ENCODE measurements around the gene KIF5C.

Gene KIF5C

DNA sequence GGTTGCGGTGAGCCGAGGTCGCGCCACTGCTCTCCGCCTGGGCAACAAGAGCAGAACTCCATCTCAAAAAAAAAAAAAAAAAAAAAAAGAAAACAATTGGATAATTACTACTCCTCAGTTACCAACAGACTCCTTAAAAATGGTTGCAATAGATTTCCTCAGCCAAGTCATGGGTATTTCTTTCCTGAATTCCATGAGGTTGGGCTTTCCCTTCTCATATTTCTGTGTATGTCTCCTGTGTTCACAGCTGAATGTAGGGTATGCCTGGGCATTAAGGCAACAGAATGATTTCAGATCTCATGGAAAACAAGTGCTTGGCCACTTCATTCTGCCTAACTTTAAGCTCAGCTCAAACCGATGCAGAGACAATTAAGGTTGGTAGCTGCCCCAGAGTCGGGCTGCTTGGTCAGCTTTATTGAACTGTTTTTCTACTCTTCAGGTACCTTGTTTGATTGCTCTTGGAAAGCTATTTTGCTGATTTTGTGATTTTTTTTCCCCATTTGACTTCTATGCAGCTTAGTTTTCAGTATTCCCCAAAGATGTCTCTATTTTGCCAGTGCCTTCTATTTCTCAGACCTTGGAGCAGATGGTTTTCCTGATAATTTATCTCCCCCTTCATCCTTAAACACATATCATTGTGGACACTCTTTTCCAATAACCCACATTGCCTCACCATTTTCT lies 24.8 kb downstream of the KIF5C start:
- no peak for ATAC-seq

DNA sequence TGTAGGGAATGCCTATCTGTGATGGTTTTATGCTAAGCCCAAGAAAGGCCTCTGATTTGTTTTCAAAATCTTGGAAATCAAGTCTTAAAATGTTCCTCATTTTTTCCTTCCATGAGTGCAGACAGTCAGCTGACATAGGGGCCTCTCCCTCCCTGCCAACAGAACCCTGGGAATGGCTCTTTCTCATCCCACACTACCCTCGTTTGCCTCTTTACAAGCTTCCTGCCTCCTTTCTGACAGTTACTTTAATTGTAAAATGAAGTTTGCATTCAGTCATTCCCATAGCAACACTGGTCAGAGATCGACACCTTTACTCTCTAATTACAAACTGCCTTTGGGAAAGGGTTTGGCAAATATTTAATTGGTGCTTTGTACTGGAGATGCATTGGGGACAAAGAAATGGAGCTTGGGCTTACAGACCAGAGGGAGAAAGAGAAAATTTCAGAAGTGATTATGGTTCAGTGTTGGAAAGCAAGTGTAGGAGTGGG lies 25.4 kb downstream of the KIF5C start:
- TF ChIP-seq ZFP3 (CRISPR knock-in tag; IDR thresholded peaks at IDR 0.05) (no peak), ISL1 (CRISPR knock-in tag; IDR thresholded peaks at IDR 0.05) (no peak), SNAI2 (CRISPR knock-in tag; IDR thresholded peaks at IDR 0.05) (no peak), PATZ1 (CRISPR knock-in tag; IDR thresholded peaks at IDR 0.05; ENCODE audit: borderline replicate concordance) (no peak), ZNF70 (CRISPR knock-in tag; IDR thresholded peaks at IDR 0.05) (no peak), ZC3H10 (CRISPR knock-in tag; IDR thresholded peaks at IDR 0.05) (no peak), RARB (CRISPR knock-in tag; IDR thresholded peaks at IDR 0.05) (no peak), GLIS3 (CRISPR knock-in tag; IDR thresholded peaks at IDR 0.05) (no peak), ZNF8 (CRISPR knock-in tag; IDR thresholded peaks at IDR 0.05) (no peak), POU6F1 (CRISPR knock-in tag; IDR thresholded peaks at IDR 0.05; ENCODE audit: borderline replicate concordance, low read depth) (no peak), TOX (CRISPR knock-in tag; IDR thresholded peaks at IDR 0.05; ENCODE audit: borderline replicate concordance) (no peak), PPARA (CRISPR knock-in tag; IDR thresholded peaks at IDR 0.05; ENCODE audit: borderline replicate concordance) (no peak), BACH2 (CRISPR knock-in tag; IDR thresholded peaks at IDR 0.05; ENCODE audit: borderline replicate concordance) (no peak), TCF4 (CRISPR knock-in tag; IDR thresholded peaks at IDR 0.05; ENCODE audit: borderline replicate concordance) (no peak)
- TF ChIP-seq, protein P1, sequence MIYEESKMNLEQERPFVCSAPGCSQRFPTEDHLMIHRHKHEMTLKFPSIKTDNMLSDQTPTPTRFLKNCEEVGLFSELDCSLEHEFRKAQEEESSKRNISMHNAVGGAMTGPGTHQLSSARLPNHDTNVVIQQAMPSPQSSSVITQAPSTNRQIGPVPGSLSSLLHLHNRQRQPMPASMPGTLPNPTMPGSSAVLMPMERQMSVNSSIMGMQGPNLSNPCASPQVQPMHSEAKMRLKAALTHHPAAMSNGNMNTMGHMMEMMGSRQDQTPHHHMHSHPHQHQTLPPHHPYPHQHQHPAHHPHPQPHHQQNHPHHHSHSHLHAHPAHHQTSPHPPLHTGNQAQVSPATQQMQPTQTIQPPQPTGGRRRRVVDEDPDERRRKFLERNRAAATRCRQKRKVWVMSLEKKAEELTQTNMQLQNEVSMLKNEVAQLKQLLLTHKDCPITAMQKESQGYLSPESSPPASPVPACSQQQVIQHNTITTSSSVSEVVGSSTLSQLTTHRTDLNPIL (CRISPR knock-in tag; IDR thresholded peaks at IDR 0.05; ENCODE audit: low read depth): no peak
- TF ChIP-seq, protein P2, sequence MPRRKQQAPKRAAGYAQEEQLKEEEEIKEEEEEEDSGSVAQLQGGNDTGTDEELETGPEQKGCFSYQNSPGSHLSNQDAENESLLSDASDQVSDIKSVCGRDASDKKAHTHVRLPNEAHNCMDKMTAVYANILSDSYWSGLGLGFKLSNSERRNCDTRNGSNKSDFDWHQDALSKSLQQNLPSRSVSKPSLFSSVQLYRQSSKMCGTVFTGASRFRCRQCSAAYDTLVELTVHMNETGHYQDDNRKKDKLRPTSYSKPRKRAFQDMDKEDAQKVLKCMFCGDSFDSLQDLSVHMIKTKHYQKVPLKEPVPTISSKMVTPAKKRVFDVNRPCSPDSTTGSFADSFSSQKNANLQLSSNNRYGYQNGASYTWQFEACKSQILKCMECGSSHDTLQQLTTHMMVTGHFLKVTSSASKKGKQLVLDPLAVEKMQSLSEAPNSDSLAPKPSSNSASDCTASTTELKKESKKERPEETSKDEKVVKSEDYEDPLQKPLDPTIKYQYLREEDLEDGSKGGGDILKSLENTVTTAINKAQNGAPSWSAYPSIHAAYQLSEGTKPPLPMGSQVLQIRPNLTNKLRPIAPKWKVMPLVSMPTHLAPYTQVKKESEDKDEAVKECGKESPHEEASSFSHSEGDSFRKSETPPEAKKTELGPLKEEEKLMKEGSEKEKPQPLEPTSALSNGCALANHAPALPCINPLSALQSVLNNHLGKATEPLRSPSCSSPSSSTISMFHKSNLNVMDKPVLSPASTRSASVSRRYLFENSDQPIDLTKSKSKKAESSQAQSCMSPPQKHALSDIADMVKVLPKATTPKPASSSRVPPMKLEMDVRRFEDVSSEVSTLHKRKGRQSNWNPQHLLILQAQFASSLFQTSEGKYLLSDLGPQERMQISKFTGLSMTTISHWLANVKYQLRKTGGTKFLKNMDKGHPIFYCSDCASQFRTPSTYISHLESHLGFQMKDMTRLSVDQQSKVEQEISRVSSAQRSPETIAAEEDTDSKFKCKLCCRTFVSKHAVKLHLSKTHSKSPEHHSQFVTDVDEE (CRISPR knock-in tag; IDR thresholded peaks at IDR 0.05): no peak

More for the DNA sequence above, 24.8 kb downstream of the KIF5C start:
- TF ChIP-seq RARB (CRISPR knock-in tag; IDR thresholded peaks at IDR 0.05): no peak
- no peak for TF ChIP-seq GLIS3 (CRISPR knock-in tag; IDR thresholded peaks at IDR 0.05)
- no peak for TF ChIP-seq ISL1 (CRISPR knock-in tag; IDR thresholded peaks at IDR 0.05)
- no peak for TF ChIP-seq ARNTL (CRISPR knock-in tag; IDR thresholded peaks at IDR 0.05; ENCODE audit: borderline replicate concordance, low read depth)
- TF ChIP-seq TOX (CRISPR knock-in tag; IDR thresholded peaks at IDR 0.05; ENCODE audit: borderline replicate concordance): no peak
- TF ChIP-seq ESRRG (CRISPR knock-in tag; IDR thresholded peaks at IDR 0.05): no peak
- TF ChIP-seq ZC3H10 (CRISPR knock-in tag; IDR thresholded peaks at IDR 0.05): no peak
- no peak for TF ChIP-seq POU6F1 (CRISPR knock-in tag; IDR thresholded peaks at IDR 0.05; ENCODE audit: borderline replicate concordance, low read depth)
- no peak for TF ChIP-seq ZNF8 (CRISPR knock-in tag; IDR thresholded peaks at IDR 0.05)
- TF ChIP-seq BACH2 (CRISPR knock-in tag; IDR thresholded peaks at IDR 0.05; ENCODE audit: borderline replicate concordance): no peak
- no peak for TF ChIP-seq CSDC2 (CRISPR knock-in tag; IDR thresholded peaks at IDR 0.05)
- TF ChIP-seq, protein P1 (CRISPR knock-in tag; IDR thresholded peaks at IDR 0.05; ENCODE audit: low read depth): no peak
- TF ChIP-seq TCF4 (CRISPR knock-in tag; IDR thresholded peaks at IDR 0.05; ENCODE audit: borderline replicate concordance): no peak
- TF ChIP-seq ZNF70 (CRISPR knock-in tag; IDR thresholded peaks at IDR 0.05): no peak
- no peak for TF ChIP-seq ZNF565 (CRISPR knock-in tag; conservative IDR thresholded peaks at IDR 0.05; ENCODE audit: low read depth)
- TF ChIP-seq OSR1 (CRISPR knock-in tag; IDR thresholded peaks at IDR 0.05): no peak
- TF ChIP-seq PPARA (CRISPR knock-in tag; IDR thresholded peaks at IDR 0.05; ENCODE audit: borderline replicate concordance): no peak

More for the DNA sequence above, 25.4 kb downstream of the KIF5C start:
- no peak for ATAC-seq

All from SK-N-SH treated with all-trans-retinoic acid at 6 μM for 48 hours (cell line).